ENCODE results near the gene ZNF878. TPM values are rescaled to one million over a fixed set of nuclear protein-coding genes. Genes with fewer than 3 reads are reported as not detected.

The ZNF878 gene
- polyA plus RNA-seq, 6 donors from 2014 or later, result 0.14 to 0.27 TPM; not detected in 4

DNA sequence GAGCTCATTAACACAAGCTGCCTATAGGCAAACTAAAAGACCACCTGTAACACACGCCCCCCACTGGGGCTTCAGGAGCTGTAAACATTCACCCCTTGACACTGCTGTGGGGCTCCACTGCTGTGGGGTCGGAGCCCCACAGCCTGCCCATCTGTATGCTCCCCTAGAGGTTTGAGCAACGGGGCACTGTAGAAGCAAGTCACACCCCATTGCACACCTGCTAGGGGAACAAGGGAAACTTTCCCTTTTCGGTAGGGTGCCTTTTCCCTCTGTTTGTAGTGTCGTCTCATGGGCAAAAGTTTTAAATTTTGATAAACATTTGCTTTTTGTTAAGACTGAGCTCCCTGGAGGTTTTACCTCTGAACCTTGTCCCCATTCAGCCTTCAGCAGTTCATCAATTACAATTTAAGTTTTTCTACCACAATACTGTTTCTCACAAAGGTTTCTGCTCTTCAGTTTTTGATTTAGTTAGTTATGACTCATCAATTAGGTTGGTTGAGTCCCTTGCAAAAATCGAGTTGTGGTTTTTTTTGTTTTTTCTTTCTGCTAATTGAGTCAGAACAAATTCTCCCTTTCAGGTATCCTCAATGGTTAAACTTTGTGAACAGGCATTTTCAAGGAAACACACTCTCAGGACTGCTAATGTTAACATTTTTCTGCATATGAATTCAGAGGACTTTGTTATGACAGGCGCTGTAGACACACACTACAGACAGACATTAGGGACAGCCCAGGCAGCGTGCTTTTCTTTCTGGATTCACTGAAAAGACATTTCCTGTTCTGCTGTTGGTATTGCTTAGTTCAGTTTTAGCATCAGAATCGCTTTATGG lies 52.4 kb downstream of the ZNF878 start:
- ATAC-seq (ENCODE audit: low read depth in 2 of 2) (no peak), DNase-seq (no peak)
- peaks cover 22 to 33% (median 24%) of the 10 kb centered on the region in 3 donors for H3K4me1 Mint-ChIP-seq
- H3K9me3 Mint-ChIP-seq, result no peaks in the 10 kb centered on the region
- H3K27ac Mint-ChIP-seq, result peak overlapping the region in 2 of 6 donors; percentile 49 to 76
- H3K4me3 Mint-ChIP-seq, result peak overlapping the region in 1 of 8 donors; percentile 62
- H3K27me3 Mint-ChIP-seq, result no peaks in the 10 kb centered on the region
- no peaks in the 10 kb centered on the region for H3K36me3 Mint-ChIP-seq

DNA sequence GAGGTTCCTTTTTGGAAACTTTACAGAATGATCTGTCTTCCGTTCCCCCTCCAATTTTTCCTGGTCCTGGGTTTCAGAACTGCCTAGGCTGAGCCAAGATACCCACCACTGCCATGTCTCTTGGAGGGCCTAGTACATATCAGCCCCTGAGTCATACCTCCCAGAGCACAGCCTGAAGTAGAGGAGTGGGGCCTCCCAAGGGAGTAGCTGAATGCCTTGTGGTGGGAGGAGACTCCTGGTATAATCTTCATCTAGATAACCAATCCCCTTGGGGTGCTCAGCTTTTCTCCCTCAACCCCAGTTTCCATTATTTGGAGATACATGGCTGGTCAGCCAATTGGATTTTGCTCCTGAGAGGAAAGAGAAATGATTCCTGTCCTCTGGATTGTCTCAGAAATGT lies 57.6 kb downstream of the ZNF878 start:
- peaks cover 32 to 51% (median 41%) of the 10 kb centered on the region in 3 donors for H3K4me1 Mint-ChIP-seq
- no peak for ATAC-seq (ENCODE audit: low read depth in 2 of 2)
- no peaks in the 10 kb centered on the region for H3K9me3 Mint-ChIP-seq
- no peaks in the 10 kb centered on the region for H3K27me3 Mint-ChIP-seq
- no peaks in the 10 kb centered on the region for H3K36me3 Mint-ChIP-seq
- H3K4me3 Mint-ChIP-seq, result no peak overlapping the region
- DNase-seq, result no peak
- H3K27ac Mint-ChIP-seq, result no peak overlapping the region

Other genes with a start within 250 kb of the ZNF878 start
- 1 to 10 TPM; 1.5 to 7.4 (median 3.2) TPM for gene ZNF440, start 238.7 kb downstream of the ZNF878 start, polyA plus RNA-seq (ENCODE audit: low read depth in 6 of 6)
- gene ZNF439, start 204.2 kb downstream of the ZNF878 start, polyA plus RNA-seq (ENCODE audit: low read depth in 6 of 6), result 10 to 100 TPM in 1 of 6 donors, 1 to 10 TPM in 4, not detected in 1; 7.4 to 13.6 (median 9.3) TPM
- gene ZNF69, start 165.2 kb downstream of the ZNF878 start, polyA plus RNA-seq (ENCODE audit: low read depth in 6 of 6), result 1 to 10 TPM in 3 of 6 donors, under 1 TPM in 3; 0.30 to 2.3 (median 0.95) TPM
- gene ZNF700, start 127.9 kb downstream of the ZNF878 start, polyA plus RNA-seq (ENCODE audit: low read depth in 6 of 6), result 1 to 10 TPM in 5 of 6 donors, not detected in 1; 1.9 to 4.6 (median 3.3) TPM
- gene ZNF763, start 87.9 kb downstream of the ZNF878 start, polyA plus RNA-seq (ENCODE audit: low read depth in 6 of 6), result 1 to 10 TPM in 5 of 6 donors, not detected in 1; 3.8 to 8.2 (median 6.0) TPM
- 10 to 100 TPM in 1 of 6 donors, 1 to 10 TPM in 5; 2.2 to 11.0 (median 5.0) TPM for gene ZNF433, start 17.3 kb downstream of the ZNF878 start, polyA plus RNA-seq (ENCODE audit: low read depth in 6 of 6)
- gene ZNF844, start 11.8 kb upstream of the ZNF878 start, polyA plus RNA-seq (ENCODE audit: low read depth in 6 of 6), result 10 to 100 TPM in 5 of 6 donors, 1 to 10 TPM in 1; 6.5 to 44.1 (median 19.2) TPM
- gene ZNF20, start 87.4 kb upstream of the ZNF878 start, polyA plus RNA-seq (ENCODE audit: low read depth in 6 of 6), result 1 to 10 TPM; 1.8 to 5.5 (median 2.9) TPM
- gene ZNF625, start 103.8 kb upstream of the ZNF878 start, polyA plus RNA-seq (ENCODE audit: low read depth in 6 of 6), result 1 to 10 TPM in 2 of 6 donors, under 1 TPM in 3, not detected in 1; 0.47 to 1.2 (median 0.95) TPM
- gene ZNF136, start 110.1 kb upstream of the ZNF878 start, polyA plus RNA-seq (ENCODE audit: low read depth in 6 of 6), result 10 to 100 TPM; 21.6 to 33.2 (median 25.2) TPM
- gene ZNF44, start 241.9 kb upstream of the ZNF878 start, polyA plus RNA-seq (ENCODE audit: low read depth in 6 of 6), result 10 to 100 TPM; 13.9 to 21.7 (median 15.3) TPM